Glutamatergic neuron (in vitro differentiated cells): ENCODE data around the gene EFCAB6. TPM values are rescaled to one million over a fixed set of nuclear protein-coding genes. Genes with fewer than 3 reads are reported as not detected.

Experiments used
- DNase-seq: peaks from one replicate; pipeline ENCODE4 v3.0.0; 2022
- H3K27ac Mint-ChIP-seq: one replicate; pipeline ENCODE4 v1.8.0; 2020; ENCODE audit warnings: mild to moderate bottlenecking, mixed read lengths, inconsistent platforms; ENCODE audit not compliant: unreplicated experiment
- H3K27me3 Mint-ChIP-seq: one replicate; pipeline ENCODE4 v1.8.0; 2020; ENCODE audit warnings: mild to moderate bottlenecking, moderate library complexity, mixed read lengths, inconsistent platforms; ENCODE audit not compliant: unreplicated experiment
- H3K36me3 Mint-ChIP-seq: one replicate; pipeline ENCODE4 v1.8.0; 2020; ENCODE audit warnings: mild to moderate bottlenecking, mixed read lengths, inconsistent platforms; ENCODE audit not compliant: unreplicated experiment
- H3K4me1 Mint-ChIP-seq: one replicate; pipeline ENCODE4 v1.8.0; 2020; ENCODE audit warnings: mild to moderate bottlenecking, low read depth, mixed read lengths, inconsistent platforms; ENCODE audit not compliant: unreplicated experiment
- H3K4me3 Mint-ChIP-seq: one replicate; pipeline ENCODE4 v1.8.0; 2020; ENCODE audit warnings: mild to moderate bottlenecking, mixed read lengths, inconsistent platforms; ENCODE audit not compliant: unreplicated experiment
- H3K9me3 Mint-ChIP-seq: one replicate; pipeline ENCODE4 v1.8.0; 2020; ENCODE audit warnings: mild to moderate bottlenecking, moderate library complexity, mixed read lengths, inconsistent platforms; ENCODE audit not compliant: unreplicated experiment
- CTCF ChIP-seq: fragments of 200-600 bp; sonication (generic); IDR thresholded peaks from one replicate; pipeline ENCODE4 v1.5.0; 2021; ENCODE audit not compliant: partially characterized antibody, unreplicated experiment
- total RNA-seq: library from RNA; stranded (reverse); fragmentation: NEBNext Ultra II Directional; extraction: Animal tissue kit (Norgen Biotek cat#: 25700); gene quantifications from one replicate; pipeline ENCODE4 v1.2.1, GENCODE V29; 2021; ENCODE audit not compliant: unreplicated experiment

EFCAB6 gene
- total RNA-seq, 1 donor from 2014 or later = 0.96 TPM

- H3K4me1 Mint-ChIP-seq = peaks cover 1% of the 10 kb centered on the region
These were observed 256.3 kb downstream of the EFCAB6 start for GRCh38 chr22:43555561-43556515.

GRCh38 chr22:43554694-43555365 is 257.3 kb downstream of the EFCAB6 start:
- no peak for DNase-seq
- peaks cover 6% of the 10 kb centered on the region for H3K36me3 Mint-ChIP-seq
- H3K27me3 Mint-ChIP-seq = peaks cover 5% of the 10 kb centered on the region
- H3K4me3 Mint-ChIP-seq = no peak overlapping the region
- H3K9me3 Mint-ChIP-seq = peaks cover 8% of the 10 kb centered on the region
- H3K27ac Mint-ChIP-seq = no peak overlapping the region
- H3K4me1 Mint-ChIP-seq = no peaks in the 10 kb centered on the region
- no peak for TF ChIP-seq CTCF

More at GRCh38 chr22:43555561-43556515, 256.3 kb downstream of the EFCAB6 start:
- peaks cover 6% of the 10 kb centered on the region for H3K36me3 Mint-ChIP-seq
- H3K27me3 Mint-ChIP-seq = peaks cover 5% of the 10 kb centered on the region
- no peak overlapping the region for H3K4me3 Mint-ChIP-seq
- DNase-seq = no peak
- no peak overlapping the region for H3K27ac Mint-ChIP-seq
- H3K9me3 Mint-ChIP-seq = peaks cover 8% of the 10 kb centered on the region
- no peak for TF ChIP-seq CTCF

GRCh38 chr22:43554259-43554636 is 257.9 kb downstream of the EFCAB6 start:
- Mint-ChIP-seq H3K27ac (no peak overlapping the region), H3K36me3 (peaks cover 6% of the 10 kb centered on the region), H3K4me1 (no peaks in the 10 kb centered on the region), H3K4me3 (no peak overlapping the region), H3K27me3 (peaks cover 5% of the 10 kb centered on the region), H3K9me3 (peaks cover 8% of the 10 kb centered on the region)
- no peak for DNase-seq
- TF ChIP-seq CTCF = no peak

GRCh38 chr22:43553451-43554258 is 258.4 kb downstream of the EFCAB6 start:
- TF ChIP-seq CTCF = no peak
- peaks cover 6% of the 10 kb centered on the region for H3K36me3 Mint-ChIP-seq
- H3K9me3 Mint-ChIP-seq = peaks cover 8% of the 10 kb centered on the region
- DNase-seq = no peak
- H3K27ac Mint-ChIP-seq = no peak overlapping the region
- no peak overlapping the region for H3K4me3 Mint-ChIP-seq
- no peaks in the 10 kb centered on the region for H3K4me1 Mint-ChIP-seq
- peaks cover 5% of the 10 kb centered on the region for H3K27me3 Mint-ChIP-seq
